Hepatocyte (in vitro differentiated cells): ENCODE data around the gene ABR. TPM values are rescaled to one million over a fixed set of nuclear protein-coding genes. Genes with fewer than 3 reads are reported as not detected.
A peak's percentile ranks its signal among the peaks of the same experiment; 100 is the strongest.

Experiments
- DNase-seq: peaks from one replicate; pipeline ENCODE4 v3.0.0-alpha.2; 2016; ENCODE audit warnings: low spot score
- H2AFZ ChIP-seq: fragments of 200-600 bp; sonication (generic); 2 replicates; pipeline ENCODE4 v1.6.0; 2016; ENCODE audit warnings: antibody characterized with exemption, mild to moderate bottlenecking
- H3K27ac ChIP-seq: fragments of 200-600 bp; sonication (generic); 2 replicates; pipeline ENCODE4 v1.5.1; 2016; ENCODE audit warnings: mild to moderate bottlenecking
- H3K27me3 ChIP-seq: fragments of 200-600 bp; sonication (generic); 2 replicates; pipeline ENCODE4 v1.6.1; 2016
- H3K36me3 ChIP-seq: fragments of 200-600 bp; sonication (generic); replicated peaks from 2 replicates; pipeline ENCODE4 v1.5.1; 2016; ENCODE audit warnings: low read depth; ENCODE audit not compliant: insufficient read depth
- H3K4me1 ChIP-seq: fragments of 200-600 bp; sonication (generic); 2 replicates; pipeline ENCODE4 v1.5.1; 2016; ENCODE audit warnings: mild to moderate bottlenecking, moderate library complexity; ENCODE audit not compliant: insufficient read depth
- H3K4me2 ChIP-seq: fragments of 200-600 bp; sonication (generic); 2 replicates; pipeline ENCODE4 v1.6.0; 2016
- H3K4me3 ChIP-seq: fragments of 200-600 bp; sonication (generic); 2 replicates; pipeline ENCODE4 v1.5.1; 2016; ENCODE audit warnings: mild to moderate bottlenecking
- H3K79me2 ChIP-seq: fragments of 200-600 bp; sonication (generic); 2 replicates; pipeline ENCODE4 v1.6.0; 2017; ENCODE audit warnings: mild to moderate bottlenecking
- H3K9me2 ChIP-seq: fragments of 200-600 bp; sonication (generic); replicated peaks from 2 replicates; pipeline ENCODE4 v1.6.0; 2017; ENCODE audit warnings: mild to moderate bottlenecking; ENCODE audit not compliant: insufficient read depth
- H3K9me3 ChIP-seq: fragments of 200-600 bp; sonication (generic); 2 replicates; pipeline ENCODE4 v1.5.1; 2016; ENCODE audit warnings: low read depth, mild to moderate bottlenecking
- H4K20me1 ChIP-seq: fragments of 200-600 bp; sonication (generic); 2 replicates; pipeline ENCODE4 v1.6.0; 2016; ENCODE audit warnings: mild to moderate bottlenecking; ENCODE audit not compliant: insufficient read depth, poor library complexity, severe bottlenecking
- CTCF ChIP-seq: fragments of 200-600 bp; sonication (generic); IDR thresholded peaks from 2 replicates; pipeline ENCODE4 v1.5.1; 2016; ENCODE audit warnings: antibody characterized with exemption, mild to moderate bottlenecking; ENCODE audit not compliant: poor library complexity
- EZH2 ChIP-seq: fragments of 200-600 bp; sonication (generic); IDR thresholded peaks from 2 replicates; pipeline ENCODE4 v1.6.1; 2016; ENCODE audit warnings: antibody characterized with exemption, mild to moderate bottlenecking, borderline replicate concordance
- EZH2phosphoT487 ChIP-seq: fragments of 200-600 bp; sonication (generic); IDR thresholded peaks from one replicate; pipeline ENCODE4 v1.6.1; 2018; ENCODE audit warnings: antibody characterized with exemption, mild to moderate bottlenecking, low read depth, moderate library complexity; ENCODE audit not compliant: unreplicated experiment, severe bottlenecking
- WGBS: methylation state at CpG from one replicate; pipeline ENCODE4 v1.1.6; 2016; ENCODE audit warnings: low lambda C conversion rate; ENCODE audit errors: missing lambda C conversion rate; 5-methylcytosine and 5-hydroxymethylcytosine counted together
- polyA plus RNA-seq: library from polyadenylated mRNA; unstranded; fragments of >200 nt; fragmentation: Nextera tagmentation; extraction: Ambion mirVana; gene quantifications from 2 replicates; pipeline ENCODE4 v1.2.1, GENCODE V29; 2016
- total RNA-seq: library from RNA; depleted of rRNA; stranded (reverse); fragments of >200 nt; gene quantifications from 2 replicates; pipeline ENCODE4 v1.2.3, GENCODE V29; 2014

The ABR gene
- total and polyA plus RNA-seq, 2 experiments from 2014 or later: 26.8 to 51.5 TPM

- no peak overlapping the region for H3K4me2 ChIP-seq
- H3K79me2 ChIP-seq: peaks cover 90% of the 10 kb centered on the region
- H3K27ac ChIP-seq: no peak overlapping the region
- DNase-seq: no peak
- peaks cover 7% of the 10 kb centered on the region for H3K4me1 ChIP-seq
- WGBS: 80% methylated on average over 20 of the region's 20 CpGs
- H3K36me3 ChIP-seq: no peaks in the 10 kb centered on the region
- no peaks in the 10 kb centered on the region for H3K9me3 ChIP-seq
- H2AFZ ChIP-seq: no peak overlapping the region
- TF ChIP-seq CTCF: no peak
- TF ChIP-seq EZH2phosphoT487: no peak
- no peak for TF ChIP-seq EZH2
- H3K9me2 ChIP-seq: no peaks in the 10 kb centered on the region
- H4K20me1 ChIP-seq: peaks cover 6% of the 10 kb centered on the region
- H3K4me3 ChIP-seq: no peak overlapping the region
- no peaks in the 10 kb centered on the region for H3K27me3 ChIP-seq
Observed at GRCh38 chr17:957856-958421, 221.8 kb downstream of the ABR start.

- H3K9me2 ChIP-seq: no peaks in the 10 kb centered on the region
- H4K20me1 ChIP-seq: peaks cover 2% of the 10 kb centered on the region
- H3K4me3 ChIP-seq: no peak overlapping the region
- H3K27ac ChIP-seq: peak overlapping the region; percentile 39
- TF ChIP-seq EZH2 (no peak), CTCF (no peak), EZH2phosphoT487 (no peak)
- no peaks in the 10 kb centered on the region for H3K27me3 ChIP-seq
- H3K9me3 ChIP-seq: no peaks in the 10 kb centered on the region
- peaks cover 84% of the 10 kb centered on the region for H3K79me2 ChIP-seq
- H3K4me2 ChIP-seq: no peak overlapping the region
- no peak overlapping the region for H2AFZ ChIP-seq
- 44% methylated on average over 8 of the region's 8 CpGs for whole genome bisulfite sequencing
- DNase-seq: peak; percentile 69
- H3K4me1 ChIP-seq: peaks cover 1% of the 10 kb centered on the region
- no peaks in the 10 kb centered on the region for H3K36me3 ChIP-seq
Observed at GRCh38 chr17:956905-957304, 222.9 kb downstream of the ABR start.

- H3K79me2 ChIP-seq: peaks cover 77% of the 10 kb centered on the region
- H3K9me2 ChIP-seq: no peaks in the 10 kb centered on the region
- H3K4me3 ChIP-seq: no peak overlapping the region
- DNase-seq: peak; percentile 69
- H3K27me3 ChIP-seq: no peaks in the 10 kb centered on the region
- no peaks in the 10 kb centered on the region for H4K20me1 ChIP-seq
- no peak for TF ChIP-seq CTCF
- TF ChIP-seq EZH2phosphoT487: no peak
- no peak for TF ChIP-seq EZH2
- H3K4me1 ChIP-seq: peaks cover 24% of the 10 kb centered on the region
- no peak overlapping the region for H2AFZ ChIP-seq
- WGBS: 59% methylated on average over 23 of the region's 23 CpGs
- no peaks in the 10 kb centered on the region for H3K36me3 ChIP-seq
- H3K27ac ChIP-seq: peak overlapping the region; percentile 87
- no peaks in the 10 kb centered on the region for H3K9me3 ChIP-seq
- H3K4me2 ChIP-seq: no peak overlapping the region
Observed at GRCh38 chr17:954431-955164, 225.2 kb downstream of the ABR start.
